Measurements from ENCODE around the gene CD109. TPM values are rescaled to one million over a fixed set of nuclear protein-coding genes. Genes with fewer than 3 reads are reported as not detected.

CD109 gene
- polyA plus RNA-seq, 3 donors: 0.24 to 3.7 (median 1.7) TPM

Other genes starting within 250 kb of the CD109 start
- gene CGAS, start 243.9 kb upstream of the CD109 start, polyA plus RNA-seq: 1 to 10 TPM in 2 of 3 donors, under 1 TPM in 1; 0.81 to 5.1 (median 2.7) TPM
- 10 to 100 TPM in 2 of 3 donors, 1 to 10 TPM in 1; 9.6 to 17.2 (median 11.7) TPM for gene MTO1, start 234.5 kb upstream of the CD109 start, polyA plus RNA-seq
- gene EEF1A1, start 175.2 kb upstream of the CD109 start, polyA plus RNA-seq: over 10,000 TPM in 2 of 3 donors, 1,000 to 10,000 TPM in 1; 8,558 to 14,659 (median 10,970) TPM
- gene SLC17A5, start 42.2 kb upstream of the CD109 start, polyA plus RNA-seq: 1 to 10 TPM; 6.4 to 7.6 (median 6.5) TPM